Measurements from ENCODE around the gene GFER. TPM values are rescaled to one million over a fixed set of nuclear protein-coding genes. Genes with fewer than 3 reads are reported as not detected.
A peak's percentile ranks its signal among the peaks of the same experiment; 100 is the strongest.

Gene GFER
- total RNA-seq, 1 donor from 2014 or later = 31.6 TPM

GRCh38 chr16:1968146-1968953, 15.6 kb upstream of the GFER start:
- CTCF ChIA-PET = no interaction called here
- H3K27me3 Mint-ChIP-seq = no peaks in the 10 kb centered on the region
- peaks cover 19% of the 10 kb centered on the region for H3K36me3 Mint-ChIP-seq (ENCODE audit: low read depth)
- no peak overlapping the region for H3K27ac Mint-ChIP-seq
- H3K9me3 Mint-ChIP-seq = no peaks in the 10 kb centered on the region
- H3K4me1 Mint-ChIP-seq = peaks cover 37% of the 10 kb centered on the region
- no peak overlapping the region for H3K4me3 Mint-ChIP-seq
- TF ChIP-seq CTCF (IDR thresholded peaks at IDR 0.05) = no peak
- no peak for DNase-seq
- POLR2A ChIA-PET = interaction anchor here (0.9 to 1.6 kb wide), 3 partner anchors 8 to 23 kb away, joined by 3 to 5 read pairs (median 3); partner anchors contain the start of gene SYNGR3
- ATAC-seq (ENCODE audit: low read depth) = no peak
- intact Hi-C loops (cut with micrococcal nuclease) = loop anchor here (10.0 kb wide), 1 partner anchor 1186 kb away; no protein-coding TSS in a partner anchor

- intact Hi-C loops (cut with micrococcal nuclease) = loop anchor here (1.0 to 5.0 kb wide), 4 partner anchors 8 to 190 kb away; partner anchors contain the start of genes GFER, NUBP2, RPS2 and SPSB3
- ATAC-seq (ENCODE audit: low read depth) = peak; percentile 97
- Mint-ChIP-seq H3K27me3 (no peaks in the 10 kb centered on the region), H3K36me3 (ENCODE audit: low read depth) (peaks cover 31% of the 10 kb centered on the region), H3K4me1 (peaks cover 23% of the 10 kb centered on the region), H3K27ac (peak within 1 kb of the TSS; percentile 97), H3K9me3 (no peaks in the 10 kb centered on the region), H3K4me3 (peak within 1 kb of the TSS; percentile 93)
- peak; percentile 99 for DNase-seq
- no peak for TF ChIP-seq CTCF (IDR thresholded peaks at IDR 0.05)
- CTCF ChIA-PET = interaction anchor here (1.1 kb wide), 1 partner anchor 10 kb away, joined by 3 read pairs; no protein-coding TSS in a partner anchor
- POLR2A ChIA-PET = interaction anchor here (0.6 to 2.8 kb wide), 17 partner anchors 9 to 1161 kb away, joined by 3 to 58 read pairs (median 5); partner anchors contain the start of genes ECI1, GFER, MSRB1 and NDUFB10
Measured at GRCh38 chr16:1971796-1972489, 12.1 kb upstream of the GFER start, which contains the start of gene TBL3. TSS of gene TBL3 (plus strand) at chr16:1972053. CDS start at chr16:1972165, 112 bp downstream.

- Mint-ChIP-seq H3K9me3 (no peaks in the 10 kb centered on the region), H3K27ac (peak overlapping the region; percentile 97), H3K36me3 (ENCODE audit: low read depth) (peaks cover 34% of the 10 kb centered on the region), H3K27me3 (no peaks in the 10 kb centered on the region), H3K4me1 (peaks cover 23% of the 10 kb centered on the region), H3K4me3 (peak overlapping the region; percentile 93)
- intact Hi-C loops (cut with micrococcal nuclease) = loop anchor here (1.0 to 5.0 kb wide), 2 partner anchors 8 to 190 kb away; partner anchors contain the start of genes NUBP2, RPS2 and SPSB3
- DNase-seq = no peak
- no peak for ATAC-seq (ENCODE audit: low read depth)
- ChIA-PET CTCF (no interaction called here), POLR2A (interaction anchor here (1.2 to 2.8 kb wide), 12 partner anchors 9 to 701 kb away, joined by 3 to 58 read pairs (median 10); partner anchors contain the start of genes GFER, MSRB1, NDUFB10 and NOXO1)
- no peak for TF ChIP-seq CTCF (IDR thresholded peaks at IDR 0.05)
Measured at GRCh38 chr16:1972490-1972877, 11.5 kb upstream of the GFER start.

GRCh38 chr16:1973461-1974156, 10.4 kb upstream of the GFER start:
- H3K9me3 Mint-ChIP-seq = no peaks in the 10 kb centered on the region
- ChIA-PET POLR2A (interaction anchor here (1.4 to 1.8 kb wide), 3 partner anchors 9 to 17 kb away, joined by 3 to 9 read pairs (median 5); partner anchors contain the start of genes GFER and RPS2), CTCF (no interaction called here)
- H3K27me3 Mint-ChIP-seq = no peaks in the 10 kb centered on the region
- peaks cover 23% of the 10 kb centered on the region for H3K4me1 Mint-ChIP-seq
- intact Hi-C loops (cut with micrococcal nuclease) = loop anchor here (5.0 kb wide), 1 partner anchor 191 kb away; the partner anchor contains the start of genes NUBP2 and SPSB3
- no peak overlapping the region for H3K27ac Mint-ChIP-seq
- DNase-seq = no peak
- no peak for ATAC-seq (ENCODE audit: low read depth)
- no peak overlapping the region for H3K4me3 Mint-ChIP-seq
- TF ChIP-seq CTCF (IDR thresholded peaks at IDR 0.05) = no peak
- H3K36me3 Mint-ChIP-seq (ENCODE audit: low read depth) = peaks cover 40% of the 10 kb centered on the region
